Parathyroid adenoma (tissue), 2 donors: Measurements from ENCODE around the gene AP1S1.

Source experiments
- H2AFZ ChIP-seq: fragments of 300-600 bp; sonication (generic); one replicate; pipeline ENCODE4 v1.7.0; 2017; ENCODE audit warnings: antibody characterized with exemption, mild to moderate bottlenecking
- H3K27ac ChIP-seq: fragments of 300-600 bp; sonication (generic); one replicate; pipeline ENCODE4 v1.7.0; 2017
- H3K27me3 ChIP-seq: fragments of 300-600 bp; sonication (generic); one replicate; pipeline ENCODE4 v1.7.0; 2017; ENCODE audit warnings: low read length; ENCODE audit not compliant: control insufficient read depth, insufficient read depth
- H3K36me3 ChIP-seq: fragments of 300-600 bp; sonication (generic); one replicate; pipeline ENCODE4 v1.7.0; 2017; ENCODE audit warnings: low read length; ENCODE audit not compliant: control insufficient read depth, insufficient read depth
- H3K4me1 ChIP-seq: fragments of 300-600 bp; sonication (generic); one replicate; pipeline ENCODE4 v1.7.0; 2017; ENCODE audit warnings: control low read depth
- H3K4me2 ChIP-seq: fragments of 300-600 bp; sonication (generic); one replicate; pipeline ENCODE4 v1.7.0; 2017; ENCODE audit warnings: low read length
- H3K4me3 ChIP-seq: fragments of 300-600 bp; sonication (generic); one replicate; pipeline ENCODE4 v1.7.0; 2017; ENCODE audit warnings: low read depth, low read length
- H3K79me2 ChIP-seq: fragments of 300-600 bp; sonication (generic); one replicate; pipeline ENCODE4 v1.7.0; 2017; ENCODE audit warnings: control low read depth
- H3K9ac ChIP-seq: fragments of 300-600 bp; sonication (generic); one replicate; pipeline ENCODE4 v1.7.0; 2017; ENCODE audit warnings: mild to moderate bottlenecking
- H3K9me3 ChIP-seq: fragments of 300-600 bp; sonication (generic); one replicate; pipeline ENCODE4 v1.7.0; 2017; ENCODE audit warnings: low read length; ENCODE audit not compliant: control insufficient read depth
- CTCF ChIP-seq: fragments of 300-600 bp; sonication (generic); IDR thresholded peaks from one replicate; pipeline ENCODE4 v1.7.0; 2017; ENCODE audit warnings: antibody characterized with exemption, mild to moderate bottlenecking
- donor health status: primary hyperparathyroidism.

Gene AP1S1

DNA sequence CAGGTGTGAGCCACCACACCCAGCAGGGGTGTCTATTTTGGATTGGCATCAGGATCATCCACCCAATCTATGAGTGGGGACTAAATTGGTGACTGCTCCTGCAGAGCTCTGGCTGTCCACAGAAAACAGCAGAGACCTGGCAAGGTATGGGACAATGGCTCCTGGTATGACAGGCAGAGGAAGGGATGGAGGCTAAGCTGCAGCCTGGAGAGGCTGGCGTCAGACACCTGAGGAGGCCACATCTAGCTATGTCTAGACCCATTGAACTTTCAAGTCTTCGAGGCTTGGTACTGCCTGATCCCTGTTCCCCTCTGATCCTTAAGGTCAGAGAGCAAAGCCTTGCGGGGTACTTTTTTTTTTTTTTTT is 30.6 kb upstream of the AP1S1 start:
- Histone ChIP-seq H3K4me1 (peaks cover 8% of the 10 kb centered on the region), H3K9me3 (no peaks in the 10 kb centered on the region), H3K9ac (no peak overlapping the region), H3K4me2 (no peak overlapping the region), H3K4me3 (no peak overlapping the region), H3K79me2 (no peaks in the 10 kb centered on the region), H3K27ac (no peak overlapping the region), H3K27me3 (no peaks in the 10 kb centered on the region), H3K36me3 (no peaks in the 10 kb centered on the region), H2AFZ (no peak overlapping the region)
- TF ChIP-seq CTCF: no peak

DNA sequence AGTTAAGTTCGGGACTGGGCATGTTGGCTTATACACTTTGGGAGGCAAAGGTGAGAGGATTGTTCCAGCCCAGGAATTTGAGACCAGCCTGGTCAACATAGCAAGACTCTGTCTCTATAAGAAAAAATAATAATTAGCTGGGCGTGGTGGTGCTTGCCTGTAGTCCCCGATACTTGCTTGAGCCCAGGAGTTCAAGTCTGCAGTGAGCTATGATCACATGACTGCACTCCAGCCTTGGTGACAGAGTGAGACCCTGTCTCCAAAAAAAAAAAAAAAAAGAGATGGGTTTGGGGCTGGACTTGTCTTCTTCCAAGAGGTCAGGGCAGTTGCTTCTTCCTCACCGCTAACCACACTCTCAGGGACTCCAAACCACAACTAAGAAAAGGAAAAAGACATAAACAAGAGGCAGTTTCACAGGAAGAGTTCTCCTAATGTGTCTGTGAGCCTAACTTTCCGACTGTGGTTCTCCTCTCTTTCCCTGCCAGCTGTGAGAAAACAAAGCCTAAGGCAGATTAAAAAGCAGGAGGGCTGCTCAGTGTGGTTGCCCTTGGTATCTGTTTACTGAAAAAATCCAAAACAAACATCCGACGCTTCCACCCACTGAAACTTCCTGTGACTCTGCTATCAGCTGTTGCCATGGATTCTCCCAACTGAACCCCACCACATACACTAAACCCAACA is 29.8 kb upstream of the AP1S1 start:
- Histone ChIP-seq H3K4me2 (no peak overlapping the region), H3K9me3 (no peaks in the 10 kb centered on the region), H3K4me1 (peaks cover 8% of the 10 kb centered on the region), H3K27ac (no peak overlapping the region), H3K36me3 (no peaks in the 10 kb centered on the region), H2AFZ (no peak overlapping the region), H3K4me3 (no peak overlapping the region), H3K27me3 (no peaks in the 10 kb centered on the region), H3K9ac (no peak overlapping the region), H3K79me2 (no peaks in the 10 kb centered on the region)
- TF ChIP-seq CTCF: no peak

- Histone ChIP-seq H3K4me1 (peaks cover 8% of the 10 kb centered on the region), H3K4me2 (peak overlapping the region; percentile 54), H3K36me3 (no peaks in the 10 kb centered on the region), H3K79me2 (no peaks in the 10 kb centered on the region), H3K4me3 (no peak overlapping the region), H3K9me3 (no peaks in the 10 kb centered on the region), H2AFZ (peak overlapping the region; percentile 68), H3K9ac (no peak overlapping the region), H3K27me3 (no peaks in the 10 kb centered on the region), H3K27ac (peak overlapping the region; percentile 11)
- TF ChIP-seq CTCF: no peak
Measured at GRCh38 chr7:101125989-101126650, 28.2 kb upstream of the AP1S1 start.

DNA sequence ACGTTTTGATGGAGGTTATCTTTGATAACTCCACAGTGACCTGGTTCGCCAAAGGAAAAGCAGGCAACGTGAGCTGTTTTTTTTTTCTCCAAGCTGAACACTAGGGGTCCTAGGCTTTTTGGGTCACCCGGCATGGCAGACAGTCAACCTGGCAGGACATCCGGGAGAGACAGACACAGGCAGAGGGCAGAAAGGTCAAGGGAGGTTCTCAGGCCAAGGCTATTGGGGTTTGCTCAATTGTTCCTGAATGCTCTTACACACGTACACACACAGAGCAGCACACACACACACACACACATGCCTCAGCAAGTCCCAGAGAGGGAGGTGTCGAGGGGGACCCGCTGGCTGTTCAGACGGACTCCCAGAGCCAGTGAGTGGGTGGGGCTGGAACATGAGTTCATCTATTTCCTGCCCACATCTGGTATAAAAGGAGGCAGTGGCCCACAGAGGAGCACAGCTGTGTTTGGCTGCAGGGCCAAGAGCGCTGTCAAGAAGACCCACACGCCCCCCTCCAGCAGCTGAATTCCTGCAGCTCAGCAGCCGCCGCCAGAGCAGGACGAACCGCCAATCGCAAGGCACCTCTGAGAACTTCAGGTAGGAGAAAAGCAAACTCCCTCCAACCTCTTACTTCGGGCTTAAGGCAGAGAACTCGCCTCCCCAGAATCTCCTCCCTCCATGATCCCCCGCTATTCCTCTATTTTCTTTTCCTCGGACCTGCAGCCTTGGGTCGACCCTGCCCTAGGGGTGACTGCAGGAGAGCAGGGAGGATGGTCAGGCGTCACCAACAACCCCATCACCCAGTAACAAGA is 27.4 kb upstream of the AP1S1 start, which contains the start of gene SERPINE1:
SERPINE1 (plus strand) TSS at position 454 of the 809 bp plus-strand sequence. CDS start 1,290 bp downstream, outside the sequence.
- TF ChIP-seq CTCF: no peak
- H3K27me3 ChIP-seq: no peaks in the 10 kb centered on the region
- H3K9me3 ChIP-seq: no peaks in the 10 kb centered on the region
- peaks cover 8% of the 10 kb centered on the region for H3K4me1 ChIP-seq
- no peaks in the 10 kb centered on the region for H3K36me3 ChIP-seq
- H3K9ac ChIP-seq: no peak within 1 kb of the TSS
- H3K4me3 ChIP-seq: no peak within 1 kb of the TSS
- no peaks in the 10 kb centered on the region for H3K79me2 ChIP-seq
- peak within 1 kb of the TSS; percentile 11 for H3K27ac ChIP-seq
- peak within 1 kb of the TSS; percentile 54 for H3K4me2 ChIP-seq
- peak within 1 kb of the TSS; percentile 68 for H2AFZ ChIP-seq
